Measurements from ENCODE around the gene ANXA4.
"Not testable (repeated sequence)": the region's sequence is repeated elsewhere in the genome, so short reads cannot be mapped to it uniquely, and the experiment has no call there.

Gene ANXA4

GRCh38 chr2:69781321-69782248, 39.7 kb downstream of the ANXA4 start:
- no peak for DNase-seq

DNA sequence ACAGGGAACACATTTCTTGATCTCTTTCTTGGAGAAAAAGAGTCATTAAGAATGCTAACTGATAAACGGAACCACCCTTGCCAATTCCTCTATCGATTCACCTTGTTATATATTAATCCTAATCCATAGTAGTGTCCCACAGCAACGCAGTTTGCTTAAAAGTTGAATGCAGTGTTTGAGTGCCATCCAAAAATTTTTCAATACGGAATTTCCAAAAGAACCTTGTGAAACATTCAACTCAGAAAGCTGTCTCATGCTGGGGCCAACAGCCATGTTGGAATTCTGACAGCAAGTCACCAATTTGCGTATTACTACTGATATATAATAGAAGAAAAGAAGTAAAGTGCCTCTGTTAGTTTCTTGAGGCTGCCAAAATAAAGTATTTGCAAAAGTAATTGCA, 42.3 kb downstream of the ANXA4 start:
- DNase-seq = no peak

DNA sequence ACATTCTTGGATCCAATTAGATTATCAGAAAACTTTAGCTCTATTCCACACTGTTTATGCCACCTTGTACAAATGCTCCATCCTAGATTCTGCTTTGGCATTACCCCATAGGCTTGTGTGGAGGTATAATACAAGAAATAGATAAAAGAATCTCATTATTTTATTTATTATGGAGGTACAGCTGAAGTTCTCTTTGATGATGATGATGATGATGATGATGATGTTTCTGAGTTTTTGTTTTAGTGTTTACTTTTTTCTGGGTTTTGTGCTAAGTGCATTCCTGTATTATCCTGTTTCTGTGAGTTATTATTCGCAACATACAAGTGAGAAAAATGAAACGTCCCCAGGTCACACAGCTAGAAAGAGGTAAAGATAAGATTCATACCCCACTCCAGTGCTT, 43.4 kb downstream of the ANXA4 start:
- DNase-seq = no peak

- no peak for DNase-seq
Measured at GRCh38 chr2:69786052-69786560, 44.2 kb downstream of the ANXA4 start.

GRCh38 chr2:69789175-69789721, 47.3 kb downstream of the ANXA4 start:
- DNase-seq = peak; percentile 37

- DNase-seq = peak; percentile 28
Measured at GRCh38 chr2:69789772-69790600, 48.1 kb downstream of the ANXA4 start.

DNA sequence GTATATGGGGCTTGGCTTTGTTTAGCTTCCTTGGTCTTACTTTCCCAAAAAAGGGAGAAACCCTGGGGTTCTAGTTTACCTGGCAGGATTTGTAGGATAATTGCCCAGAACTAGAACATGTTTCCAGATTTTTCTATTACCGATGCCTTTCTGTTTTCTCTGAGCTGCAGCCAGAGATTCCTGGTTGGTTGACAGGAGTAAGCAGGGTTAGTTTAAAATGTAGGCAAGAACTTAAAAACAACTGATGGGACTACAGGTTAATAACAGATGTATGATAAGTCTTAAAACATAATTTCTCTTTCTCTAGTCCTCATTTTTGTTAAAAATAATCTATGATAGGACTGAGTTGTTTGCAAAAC, 48.6 kb downstream of the ANXA4 start:
- no peak for DNase-seq

- no peak for DNase-seq
Measured at GRCh38 chr2:69791045-69791444, 49.1 kb downstream of the ANXA4 start.

- DNase-seq = no peak
Measured at GRCh38 chr2:69796174-69796573, 54.2 kb downstream of the ANXA4 start.

GRCh38 chr2:69797235-69797634, 55.3 kb downstream of the ANXA4 start:
- DNase-seq = no peak

DNA sequence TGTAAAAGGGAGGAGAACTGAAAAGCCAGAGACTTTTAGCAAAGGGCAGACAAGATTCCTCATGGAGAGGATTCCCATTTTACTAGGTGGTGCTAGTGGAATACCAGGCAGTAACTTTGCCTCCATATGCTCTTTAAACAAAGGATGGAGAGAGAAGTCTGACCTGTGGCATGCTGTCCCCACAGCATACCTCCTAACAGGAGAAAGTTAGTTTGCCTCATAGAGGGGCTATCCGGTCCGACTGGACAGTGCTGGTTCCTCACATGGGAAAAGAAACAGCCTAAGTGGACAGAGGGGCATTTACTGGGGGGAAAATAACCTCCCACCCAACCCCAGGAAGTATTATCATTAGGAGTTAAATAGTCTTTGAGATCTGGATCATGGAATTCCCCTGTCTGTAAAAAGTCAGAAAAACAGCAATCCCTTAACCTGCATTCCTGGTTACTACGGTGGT, 55.9 kb downstream of the ANXA4 start:
- DNase-seq = no peak

GRCh38 chr2:69798290-69798908, 56.5 kb downstream of the ANXA4 start:
- peak; percentile 19 for DNase-seq

DNA sequence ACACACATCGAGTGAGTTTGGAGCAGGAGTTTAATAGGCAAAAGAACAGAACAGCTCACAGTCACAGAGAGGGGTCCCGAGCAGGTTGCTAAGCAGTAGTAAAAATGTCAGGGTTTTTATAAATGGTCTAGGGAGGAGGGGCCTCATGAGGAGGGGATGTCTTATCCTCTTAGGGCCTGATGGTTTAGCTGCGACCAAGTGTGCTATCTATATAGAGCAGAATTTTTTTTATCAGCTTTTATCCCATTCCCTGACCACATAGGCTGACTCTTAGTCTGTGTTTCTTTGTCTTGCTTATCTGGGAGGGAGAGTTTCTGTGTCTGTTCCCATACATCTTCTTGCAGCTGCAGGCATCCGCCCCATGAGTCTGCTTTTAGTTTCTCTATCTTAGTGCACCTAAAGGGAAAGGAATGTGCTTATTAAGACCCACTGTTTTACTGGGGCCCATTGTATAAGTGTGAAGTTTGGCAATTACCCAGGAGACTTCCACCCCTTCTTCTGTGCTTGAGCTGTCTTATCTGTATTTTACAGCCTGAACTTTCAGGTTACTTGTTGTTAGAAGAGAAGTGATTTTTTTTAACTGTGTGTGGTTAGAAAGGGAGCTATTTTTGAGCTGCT, 57.1 kb downstream of the ANXA4 start:
- DNase-seq = no peak

DNA sequence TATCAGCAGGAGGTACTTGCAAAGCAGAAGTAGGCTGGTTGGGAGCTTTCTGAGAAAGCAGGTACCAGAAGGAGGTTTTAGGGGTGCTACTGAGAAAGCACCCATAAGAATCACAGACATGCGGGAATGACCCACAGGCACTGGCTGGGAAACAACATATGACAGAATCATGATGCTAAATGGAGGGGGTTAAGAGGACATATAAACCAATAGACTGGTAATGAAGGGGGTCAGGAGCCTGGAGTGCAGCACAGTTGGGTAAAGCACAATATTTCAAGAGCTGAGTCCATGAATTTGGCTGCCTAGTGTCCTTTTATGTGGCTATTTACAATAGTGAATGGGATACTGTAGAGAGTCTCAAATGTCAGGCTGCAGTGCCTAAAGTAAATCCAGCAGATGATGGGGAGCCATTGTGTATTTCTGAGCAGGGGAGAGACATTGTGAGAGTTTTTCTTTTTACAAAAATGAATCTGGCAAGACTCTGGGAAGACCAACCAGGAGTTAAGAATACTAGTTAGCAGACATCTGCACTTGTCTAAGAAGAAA, 59.9 kb downstream of the ANXA4 start:
- no peak for DNase-seq

DNA sequence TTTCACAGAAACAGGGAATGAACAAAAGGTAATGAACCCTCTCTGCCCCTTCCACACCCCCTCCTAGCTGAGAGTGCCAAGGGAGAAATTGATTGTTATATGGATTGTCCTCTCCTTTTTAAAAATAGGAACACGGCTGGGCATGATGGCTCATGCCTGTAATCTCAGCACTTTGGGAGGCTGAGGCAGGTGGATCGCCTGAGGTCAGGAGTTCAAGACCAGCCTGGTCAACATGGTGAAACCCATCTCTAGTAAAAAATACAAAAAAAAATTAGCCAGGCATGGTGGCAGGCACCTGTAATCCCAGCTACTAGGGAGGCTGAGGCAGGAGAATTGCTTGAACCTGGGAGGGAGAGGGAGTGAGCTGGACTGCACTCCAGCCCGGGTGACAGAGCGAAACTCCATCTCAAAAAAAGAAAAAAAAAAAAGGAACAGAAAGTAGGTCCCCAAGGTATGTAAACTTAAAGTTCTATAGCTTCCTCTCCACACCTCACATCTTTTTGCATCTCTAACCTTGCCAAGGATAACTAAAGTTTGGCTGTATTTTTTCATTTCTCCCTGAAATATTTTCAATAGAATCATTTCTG, 60.9 kb downstream of the ANXA4 start:
- DNase-seq = not testable (repeated sequence)

GRCh38 chr2:69804416-69804815, 62.5 kb downstream of the ANXA4 start:
- no peak for DNase-seq

DNA sequence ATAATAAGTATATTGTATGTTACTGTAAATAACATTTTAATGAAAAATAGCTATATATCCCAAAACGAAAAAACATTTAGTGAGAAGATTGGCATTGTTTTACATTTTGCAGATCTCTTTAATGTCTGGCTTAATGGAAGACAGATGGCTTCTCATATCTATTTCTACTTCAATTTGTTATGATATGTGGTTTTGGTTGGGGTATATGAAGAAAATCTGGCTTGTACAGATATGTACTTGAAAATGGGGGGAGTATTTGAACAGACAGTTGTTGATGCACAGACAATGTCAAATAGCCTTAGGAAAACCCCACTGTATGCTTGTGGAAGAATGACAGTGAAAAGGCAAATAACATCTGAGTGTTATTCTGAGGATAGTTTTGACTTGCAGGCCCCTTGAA, 64.0 kb downstream of the ANXA4 start:
- no peak for DNase-seq

DNA sequence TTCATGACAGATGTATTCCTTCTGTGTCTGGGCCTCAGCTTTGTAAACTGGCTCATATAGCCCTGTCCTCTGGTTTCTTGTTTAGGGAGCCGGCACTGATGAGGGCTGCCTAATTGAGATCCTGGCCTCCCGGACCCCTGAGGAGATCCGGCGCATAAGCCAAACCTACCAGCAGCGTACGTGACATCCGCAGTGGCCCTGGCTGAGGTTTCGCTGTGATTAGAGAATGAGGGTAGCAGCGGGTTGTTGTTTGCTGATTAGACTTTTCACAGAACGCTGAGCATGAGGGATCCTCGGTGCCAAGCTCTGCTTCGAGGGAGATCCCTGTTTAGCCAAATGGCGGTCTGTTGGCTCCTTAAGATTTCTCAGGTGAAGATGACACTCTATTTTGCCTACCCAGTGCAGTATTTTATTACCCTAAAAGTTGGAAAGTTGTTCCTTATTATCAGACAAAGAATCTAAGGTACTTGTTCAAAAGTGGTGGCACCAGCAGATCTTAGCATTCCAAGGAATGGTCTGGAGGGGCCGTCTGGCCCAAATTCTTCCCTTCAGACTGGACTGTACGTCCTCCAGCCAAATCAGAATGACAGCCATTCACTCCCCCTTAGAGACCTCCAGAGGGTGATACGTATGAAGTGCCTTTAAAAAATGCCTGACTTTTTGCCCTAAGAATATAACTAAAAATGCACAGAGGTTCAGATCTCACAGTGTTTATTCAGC, 66.0 kb downstream of the ANXA4 start:
- peak; percentile 41 for DNase-seq

DNA sequence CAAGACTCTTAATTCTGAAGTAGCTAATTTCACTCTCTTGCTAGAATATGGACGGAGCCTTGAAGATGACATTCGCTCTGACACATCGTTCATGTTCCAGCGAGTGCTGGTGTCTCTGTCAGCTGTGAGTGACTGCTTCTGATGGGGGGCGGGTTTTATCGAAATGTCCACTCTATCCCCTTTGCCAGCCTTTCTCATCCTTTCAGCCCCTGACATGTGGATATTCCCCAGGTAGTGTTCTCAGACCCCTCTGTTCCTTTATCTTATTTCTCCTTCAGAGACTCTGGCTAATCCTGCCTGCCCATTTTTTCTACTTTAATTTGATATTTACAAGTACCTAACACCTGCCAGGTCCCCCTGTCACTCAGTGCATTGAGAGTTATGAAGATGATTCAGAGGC, 68.6 kb downstream of the ANXA4 start:
- no peak for DNase-seq

- no peak for DNase-seq
Measured at GRCh38 chr2:69811018-69811417, 69.1 kb downstream of the ANXA4 start.

DNA sequence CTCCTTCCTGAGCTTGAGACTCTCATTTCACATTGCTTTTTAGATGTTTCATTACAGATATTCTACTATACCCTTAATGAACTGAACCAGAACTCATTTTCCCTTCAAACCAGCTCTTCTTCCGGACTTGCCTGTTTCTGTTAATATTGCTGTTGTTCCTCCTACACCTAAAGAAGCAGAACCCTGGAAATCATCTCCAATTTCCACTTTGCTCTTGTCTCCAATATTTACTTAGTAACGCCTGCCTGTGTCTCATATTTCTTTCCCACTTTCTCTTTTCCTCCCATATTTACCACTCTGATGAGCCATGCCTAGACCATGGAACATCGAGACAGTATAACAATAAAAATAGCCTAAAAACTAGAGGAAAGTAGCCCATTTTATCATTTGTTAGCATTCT, 69.7 kb downstream of the ANXA4 start:
- no peak for DNase-seq

All from retina (tissue), 1 donor.